ENCODE results near the gene ARHGAP6.

ARHGAP6 gene, protein sequence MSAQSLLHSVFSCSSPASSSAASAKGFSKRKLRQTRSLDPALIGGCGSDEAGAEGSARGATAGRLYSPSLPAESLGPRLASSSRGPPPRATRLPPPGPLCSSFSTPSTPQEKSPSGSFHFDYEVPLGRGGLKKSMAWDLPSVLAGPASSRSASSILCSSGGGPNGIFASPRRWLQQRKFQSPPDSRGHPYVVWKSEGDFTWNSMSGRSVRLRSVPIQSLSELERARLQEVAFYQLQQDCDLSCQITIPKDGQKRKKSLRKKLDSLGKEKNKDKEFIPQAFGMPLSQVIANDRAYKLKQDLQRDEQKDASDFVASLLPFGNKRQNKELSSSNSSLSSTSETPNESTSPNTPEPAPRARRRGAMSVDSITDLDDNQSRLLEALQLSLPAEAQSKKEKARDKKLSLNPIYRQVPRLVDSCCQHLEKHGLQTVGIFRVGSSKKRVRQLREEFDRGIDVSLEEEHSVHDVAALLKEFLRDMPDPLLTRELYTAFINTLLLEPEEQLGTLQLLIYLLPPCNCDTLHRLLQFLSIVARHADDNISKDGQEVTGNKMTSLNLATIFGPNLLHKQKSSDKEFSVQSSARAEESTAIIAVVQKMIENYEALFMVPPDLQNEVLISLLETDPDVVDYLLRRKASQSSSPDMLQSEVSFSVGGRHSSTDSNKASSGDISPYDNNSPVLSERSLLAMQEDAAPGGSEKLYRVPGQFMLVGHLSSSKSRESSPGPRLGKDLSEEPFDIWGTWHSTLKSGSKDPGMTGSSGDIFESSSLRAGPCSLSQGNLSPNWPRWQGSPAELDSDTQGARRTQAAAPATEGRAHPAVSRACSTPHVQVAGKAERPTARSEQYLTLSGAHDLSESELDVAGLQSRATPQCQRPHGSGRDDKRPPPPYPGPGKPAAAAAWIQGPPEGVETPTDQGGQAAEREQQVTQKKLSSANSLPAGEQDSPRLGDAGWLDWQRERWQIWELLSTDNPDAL (N-terminal part only)

DNA sequence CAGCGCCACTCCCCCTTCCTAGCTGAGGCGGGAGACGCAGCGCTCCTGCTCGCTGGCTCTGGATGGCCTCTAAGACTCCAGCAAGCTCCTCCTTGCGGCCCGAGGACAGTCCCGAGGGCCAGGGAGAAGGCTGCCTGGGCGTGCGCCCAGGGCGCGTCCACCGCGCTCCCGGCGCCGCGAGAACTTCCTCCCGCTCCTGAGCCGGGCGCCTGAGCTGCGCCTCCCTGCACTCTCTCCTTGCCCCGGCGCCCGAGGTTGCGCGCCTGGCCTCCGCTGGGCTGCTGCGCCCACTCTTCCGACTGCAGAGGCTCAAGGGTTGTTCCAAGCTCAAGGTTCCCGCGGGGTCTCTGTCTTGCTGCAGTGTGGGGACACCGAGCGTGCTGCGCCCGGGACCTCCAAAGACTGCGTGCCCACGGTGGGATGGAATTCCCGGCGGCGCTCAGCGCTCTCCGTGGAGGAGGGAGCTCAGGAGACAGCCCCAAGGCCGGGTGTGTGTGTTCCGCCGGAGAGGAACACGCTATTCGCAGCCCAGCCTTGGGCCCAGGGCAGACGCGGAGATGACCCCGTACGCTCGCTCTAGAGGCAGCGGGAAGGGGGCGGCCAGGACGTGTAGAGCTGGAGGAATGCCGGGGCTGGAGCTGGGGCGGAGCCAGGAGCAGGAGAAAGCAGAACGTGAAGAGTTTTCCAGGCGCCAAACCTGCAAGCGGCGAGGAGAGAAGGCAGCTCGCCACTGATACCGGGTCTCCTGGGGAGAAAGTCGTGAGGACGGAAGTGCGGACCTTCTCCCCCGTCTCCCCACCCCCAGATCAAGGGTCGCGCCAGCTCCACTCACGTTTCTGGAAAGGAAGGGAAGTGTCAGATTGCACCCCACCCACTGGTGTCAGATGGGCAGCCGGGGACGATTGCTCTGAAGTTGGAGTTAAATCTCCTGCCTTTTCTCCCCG lies at the start of gene ARHGAP6:
Gene ARHGAP6 (minus strand): TSS at position 753 of the 944 bp plus-strand sequence. CDS start 1,092 bp downstream, outside the sequence.
- no peak for DNase-seq (ENCODE audit: low spot score)

DNA sequence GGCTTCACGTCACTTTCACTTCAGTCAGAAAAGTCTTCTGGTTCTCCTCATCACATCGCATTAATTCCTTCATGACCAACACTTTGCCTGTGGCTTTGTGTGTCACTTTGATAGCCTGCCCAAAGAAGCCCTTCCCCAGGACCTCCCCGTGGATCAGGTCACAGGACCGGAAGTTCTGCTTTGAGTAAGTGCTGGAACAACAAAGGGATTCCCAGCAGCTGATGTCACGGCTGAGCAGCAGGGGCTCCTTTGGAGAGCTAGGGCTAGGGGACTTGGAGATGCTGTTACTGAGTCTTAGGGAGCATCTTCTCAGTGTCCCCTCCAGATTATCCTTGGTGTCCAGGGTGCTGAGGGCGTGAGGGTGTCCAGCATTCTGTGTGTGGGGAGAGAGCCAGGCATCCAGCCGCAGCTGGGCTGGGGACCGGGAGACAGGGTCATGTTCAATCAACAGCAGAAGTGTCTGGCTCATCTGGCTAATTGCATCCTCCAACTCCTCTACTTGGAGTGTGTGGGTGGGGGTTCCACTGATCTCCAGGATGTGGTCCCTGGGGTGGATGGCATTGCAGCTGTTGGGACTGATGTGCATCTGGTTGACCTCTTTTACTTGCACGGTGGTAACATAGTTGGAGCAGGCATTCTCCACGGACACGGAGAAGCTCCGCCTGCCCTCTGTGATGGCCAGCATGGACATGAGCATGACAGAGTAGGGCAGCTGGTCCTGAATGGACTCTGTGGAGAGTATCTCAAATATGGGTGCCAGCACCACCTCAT lies 39.2 kb upstream of the ARHGAP6 start:
- peak; percentile 14 for DNase-seq (ENCODE audit: low spot score)

DNA sequence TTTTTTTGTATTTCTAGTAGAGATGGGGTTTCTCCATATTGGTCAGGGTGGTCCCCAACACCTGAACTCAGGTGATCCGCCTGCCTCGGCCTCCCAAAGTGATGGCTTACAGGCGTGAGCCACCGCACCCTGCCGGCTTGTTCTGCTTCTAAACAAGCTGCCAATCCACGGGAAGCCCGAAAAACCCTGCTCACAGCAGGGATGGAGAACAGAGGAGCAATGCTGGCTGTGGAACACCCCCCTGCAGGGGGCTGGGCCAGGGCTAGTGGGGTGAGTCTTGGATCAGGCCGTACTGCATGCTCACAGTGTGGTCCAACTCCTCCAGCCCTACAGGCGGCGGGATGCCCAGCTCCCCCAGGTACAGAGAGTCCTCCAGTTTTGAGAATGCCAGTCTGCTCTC lies 38.1 kb upstream of the ARHGAP6 start:
- DNase-seq (ENCODE audit: low spot score) = no peak

DNA sequence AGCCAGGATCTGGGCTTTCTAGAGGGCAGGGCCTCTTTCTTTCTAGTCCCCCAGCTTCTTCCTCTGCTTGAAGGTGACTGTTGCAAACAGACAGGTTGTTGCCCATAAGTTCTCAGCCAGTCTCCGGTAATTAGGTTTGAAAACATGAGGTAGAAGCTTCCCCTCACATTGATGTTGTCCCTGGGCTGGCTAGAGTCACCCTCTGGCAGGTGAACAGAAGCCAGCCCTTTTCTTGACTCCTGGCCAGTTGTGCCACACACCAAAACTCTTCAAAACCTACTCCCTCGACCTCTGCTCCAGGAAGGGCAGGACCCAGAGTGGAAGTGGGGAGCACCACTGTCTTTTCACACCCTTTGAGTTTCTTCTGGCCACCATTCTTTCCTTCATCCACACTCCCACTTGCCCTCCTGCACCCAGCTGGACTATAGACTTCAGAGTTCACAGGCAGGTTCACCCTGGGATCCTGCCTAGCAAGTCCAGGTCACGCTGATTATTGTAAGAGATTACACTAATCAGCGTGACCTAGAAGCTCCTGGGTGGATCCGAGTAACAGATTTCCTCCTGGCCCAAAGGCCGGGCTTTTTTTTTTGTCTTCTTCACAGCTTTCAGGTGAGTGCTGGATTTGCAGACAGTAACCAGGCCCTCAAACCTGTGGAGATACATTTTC lies 37.4 kb upstream of the ARHGAP6 start:
- DNase-seq (ENCODE audit: low spot score) = no peak

DNA sequence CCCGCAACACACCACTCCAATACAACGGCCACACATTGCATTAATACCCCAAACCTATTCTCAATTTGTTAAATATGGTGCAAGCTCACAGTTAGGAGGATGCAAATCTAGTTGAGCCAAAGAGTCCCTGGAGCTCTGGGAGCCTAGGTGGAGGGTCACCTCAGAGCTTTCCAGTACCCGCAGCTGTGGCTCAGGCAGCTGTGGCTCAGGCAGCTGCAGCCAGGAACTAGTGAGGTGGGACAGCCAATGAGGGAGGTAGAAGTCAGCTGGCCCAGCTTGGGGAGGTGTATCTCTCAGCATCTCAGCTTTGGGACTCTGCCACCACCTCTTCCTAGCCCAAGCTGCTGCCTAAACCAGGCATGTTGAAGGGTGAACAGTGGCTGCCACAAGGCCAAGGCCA lies 36.7 kb upstream of the ARHGAP6 start:
- DNase-seq (ENCODE audit: low spot score) = no peak

DNA sequence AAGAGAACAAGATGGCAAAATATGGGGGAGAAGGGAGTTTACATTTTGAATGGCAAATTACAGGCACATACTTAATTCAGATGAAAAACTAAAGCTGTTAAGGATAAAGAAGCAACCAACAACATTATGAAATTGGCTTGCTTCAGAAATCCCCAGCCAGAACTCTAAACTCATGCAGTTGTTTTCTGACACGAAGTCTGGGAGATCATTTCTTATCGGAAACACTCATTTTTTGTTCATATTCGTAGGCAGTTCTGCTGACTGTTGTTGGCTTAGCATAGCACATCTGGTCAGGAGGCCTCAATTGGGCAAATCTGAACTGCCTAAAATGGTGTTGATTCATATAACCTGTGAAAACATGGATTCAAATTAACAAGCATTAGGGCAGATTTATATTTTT lies 33.0 kb upstream of the ARHGAP6 start:
- no peak for DNase-seq (ENCODE audit: low spot score)

DNA sequence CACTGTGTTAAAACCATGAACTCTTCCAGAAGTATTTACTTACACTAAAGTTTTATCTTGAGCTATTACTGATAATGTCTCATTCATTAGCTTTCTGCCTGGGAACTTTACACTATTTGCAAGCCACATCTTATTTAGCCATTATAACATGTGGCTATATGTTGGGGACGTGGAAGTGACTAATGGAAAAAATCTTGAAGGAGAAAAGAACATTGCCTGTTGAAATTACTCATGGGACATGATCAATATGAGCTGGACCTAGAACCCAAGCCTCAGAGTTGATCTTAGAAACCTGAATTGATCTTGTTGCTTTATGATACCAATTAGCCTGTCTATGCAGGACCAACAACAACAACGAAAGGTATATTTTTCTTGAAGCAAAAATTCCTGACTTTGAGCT lies 22.5 kb upstream of the ARHGAP6 start:
- DNase-seq (ENCODE audit: low spot score) = no peak

DNA sequence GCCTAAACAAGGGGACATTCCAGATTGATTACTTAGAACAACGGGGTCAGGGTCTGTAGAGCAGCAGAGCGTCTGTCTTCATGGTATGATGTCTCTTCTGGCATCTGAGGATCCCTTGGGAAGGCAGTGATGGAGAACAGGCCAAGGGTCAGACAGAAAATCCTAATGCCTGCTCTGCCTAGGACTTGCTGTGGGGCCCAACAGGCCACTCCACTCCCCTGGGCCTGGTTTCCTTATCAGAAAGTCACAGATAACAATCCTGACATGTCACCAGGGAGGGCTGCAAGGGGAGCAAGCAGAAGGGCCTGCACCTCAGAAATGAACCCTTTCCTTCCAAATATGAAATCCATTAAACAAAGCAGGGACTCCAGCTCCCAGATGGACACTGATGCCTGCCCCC lies 21.4 kb upstream of the ARHGAP6 start:
- no peak for DNase-seq (ENCODE audit: low spot score)

DNA sequence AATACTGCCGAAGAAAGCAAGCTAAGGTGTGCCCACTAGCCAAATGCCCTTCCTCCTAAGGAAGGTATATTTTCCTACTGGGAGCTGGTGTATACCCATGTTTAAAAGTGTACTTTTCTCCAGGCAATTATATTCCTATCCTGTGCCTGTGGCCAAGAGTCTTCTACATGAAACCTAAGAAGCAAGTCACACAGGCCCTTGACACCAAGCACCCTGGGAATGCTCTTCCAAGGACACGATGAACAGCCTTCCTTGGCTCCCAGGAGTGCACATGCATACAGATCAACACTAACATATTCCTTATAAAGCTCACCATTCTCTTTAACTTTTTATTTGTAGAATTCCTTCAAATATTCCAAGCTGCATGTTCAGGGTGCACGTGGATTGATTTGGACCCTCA lies 17.3 kb upstream of the ARHGAP6 start:
- no peak for DNase-seq (ENCODE audit: low spot score)

DNA sequence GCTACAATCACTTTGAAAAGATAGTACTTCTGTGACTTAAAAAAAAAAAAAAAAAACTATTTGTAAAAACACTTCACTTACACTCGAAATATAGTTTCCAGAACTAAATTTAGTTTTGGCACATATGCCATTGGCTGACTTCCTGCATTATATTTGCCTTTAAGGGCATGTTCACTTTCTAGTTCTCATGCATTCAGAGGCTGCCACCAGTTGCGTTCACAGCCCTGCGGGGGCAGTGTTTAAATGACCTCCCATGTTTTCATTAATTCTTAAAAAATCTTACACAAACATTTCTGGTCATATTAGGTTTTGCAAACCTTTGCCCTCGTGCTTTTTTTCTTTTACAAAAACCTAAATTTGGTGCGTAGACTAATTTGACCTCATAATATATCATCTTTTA lies 12.4 kb upstream of the ARHGAP6 start:
- no peak for DNase-seq (ENCODE audit: low spot score)

DNA sequence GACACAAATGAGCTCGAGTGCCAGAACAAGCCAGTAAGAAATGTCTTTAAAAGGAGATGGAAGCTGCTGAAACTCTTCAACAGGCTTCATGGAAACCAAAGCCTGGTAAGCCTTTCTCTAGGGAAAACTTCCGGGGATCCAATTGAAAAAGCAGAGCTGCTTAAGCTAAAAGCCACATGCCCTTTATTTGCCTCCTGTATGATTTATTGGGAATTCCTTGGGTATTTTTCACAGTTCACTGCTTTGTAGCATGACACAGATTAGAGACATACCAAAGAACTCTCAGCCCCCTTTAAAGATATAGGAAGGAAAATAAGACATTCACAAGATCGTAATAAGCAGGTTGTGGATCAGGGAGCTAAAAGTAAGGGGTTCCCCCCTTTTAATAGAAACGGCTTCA lies 6.5 kb upstream of the ARHGAP6 start:
- no peak for DNase-seq (ENCODE audit: low spot score)

DNA sequence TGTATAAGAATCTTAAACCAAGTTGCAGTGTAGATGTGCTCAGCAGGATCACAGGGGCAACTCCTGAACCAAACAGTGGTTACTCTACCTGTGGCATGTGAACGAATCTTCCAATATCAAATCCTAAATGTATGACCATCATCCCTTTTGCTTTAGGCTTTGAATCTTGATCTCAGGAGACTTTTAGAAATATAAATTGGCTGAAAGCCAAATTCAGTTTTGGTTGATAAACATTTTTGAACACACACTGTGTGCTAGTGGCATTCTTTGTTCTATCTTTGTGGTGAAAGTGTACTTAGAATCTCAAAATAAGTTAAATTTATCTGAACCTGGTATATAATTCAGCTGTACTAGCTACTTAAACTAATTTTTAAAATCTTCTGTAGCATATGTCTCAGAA lies 4.6 kb upstream of the ARHGAP6 start:
- DNase-seq (ENCODE audit: low spot score) = no peak

DNA sequence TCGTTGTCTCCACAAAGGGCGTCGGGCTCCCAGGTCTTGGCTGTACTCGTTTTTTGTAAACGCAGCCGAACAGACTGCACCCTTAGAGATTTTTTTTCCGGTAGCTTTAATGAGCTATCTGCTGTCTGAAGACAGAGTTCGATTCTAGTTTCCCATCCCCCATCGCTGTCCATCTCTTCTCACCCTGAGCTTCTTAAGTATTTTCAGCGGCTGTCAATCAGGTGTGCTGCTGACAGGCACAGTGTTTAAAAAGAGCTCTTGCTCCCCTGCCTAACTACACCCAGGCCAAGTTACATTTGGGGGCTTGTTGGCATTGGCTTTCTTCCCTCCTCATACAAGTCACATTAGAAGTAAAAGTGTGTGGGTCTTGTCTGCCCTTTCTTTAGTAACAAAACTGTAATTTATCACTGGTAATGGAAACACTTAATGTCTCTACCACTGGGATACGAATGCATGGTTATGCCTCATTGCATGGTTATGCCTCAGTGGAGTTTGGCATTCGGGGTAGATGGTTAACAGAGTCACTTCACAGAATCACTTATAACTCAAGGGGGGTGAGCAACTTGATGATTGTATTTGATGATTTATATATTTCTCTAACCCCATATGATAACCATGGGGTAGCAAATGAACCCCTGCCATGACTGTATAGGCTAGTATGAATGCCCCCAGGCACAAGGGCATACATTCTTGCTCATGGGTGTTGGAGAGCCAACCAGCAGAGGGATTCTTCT lies 1.4 kb upstream of the ARHGAP6 start:
- no peak for DNase-seq (ENCODE audit: low spot score)

DNA sequence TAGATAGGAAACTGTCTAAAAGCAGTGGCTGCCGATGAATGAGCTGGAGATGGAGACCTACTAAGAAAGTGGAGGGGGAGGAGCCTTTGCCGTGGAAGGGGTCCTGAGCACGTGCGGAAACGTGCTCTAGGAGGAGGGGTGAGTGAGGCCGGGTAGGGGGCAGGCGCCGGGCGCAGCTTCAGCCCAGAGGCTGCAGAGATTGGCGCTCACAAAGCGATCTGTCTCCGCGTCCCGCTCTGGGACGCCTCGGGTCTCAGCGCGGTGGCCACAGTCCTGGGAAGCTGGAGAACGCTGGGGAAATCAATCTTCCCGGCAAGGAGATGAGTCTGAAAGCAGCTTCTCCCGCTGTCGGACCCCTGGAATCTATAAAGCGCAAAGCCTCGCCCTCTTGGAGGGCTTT lies 444 bp upstream of the ARHGAP6 start:
- DNase-seq (ENCODE audit: low spot score) = no peak

DNA sequence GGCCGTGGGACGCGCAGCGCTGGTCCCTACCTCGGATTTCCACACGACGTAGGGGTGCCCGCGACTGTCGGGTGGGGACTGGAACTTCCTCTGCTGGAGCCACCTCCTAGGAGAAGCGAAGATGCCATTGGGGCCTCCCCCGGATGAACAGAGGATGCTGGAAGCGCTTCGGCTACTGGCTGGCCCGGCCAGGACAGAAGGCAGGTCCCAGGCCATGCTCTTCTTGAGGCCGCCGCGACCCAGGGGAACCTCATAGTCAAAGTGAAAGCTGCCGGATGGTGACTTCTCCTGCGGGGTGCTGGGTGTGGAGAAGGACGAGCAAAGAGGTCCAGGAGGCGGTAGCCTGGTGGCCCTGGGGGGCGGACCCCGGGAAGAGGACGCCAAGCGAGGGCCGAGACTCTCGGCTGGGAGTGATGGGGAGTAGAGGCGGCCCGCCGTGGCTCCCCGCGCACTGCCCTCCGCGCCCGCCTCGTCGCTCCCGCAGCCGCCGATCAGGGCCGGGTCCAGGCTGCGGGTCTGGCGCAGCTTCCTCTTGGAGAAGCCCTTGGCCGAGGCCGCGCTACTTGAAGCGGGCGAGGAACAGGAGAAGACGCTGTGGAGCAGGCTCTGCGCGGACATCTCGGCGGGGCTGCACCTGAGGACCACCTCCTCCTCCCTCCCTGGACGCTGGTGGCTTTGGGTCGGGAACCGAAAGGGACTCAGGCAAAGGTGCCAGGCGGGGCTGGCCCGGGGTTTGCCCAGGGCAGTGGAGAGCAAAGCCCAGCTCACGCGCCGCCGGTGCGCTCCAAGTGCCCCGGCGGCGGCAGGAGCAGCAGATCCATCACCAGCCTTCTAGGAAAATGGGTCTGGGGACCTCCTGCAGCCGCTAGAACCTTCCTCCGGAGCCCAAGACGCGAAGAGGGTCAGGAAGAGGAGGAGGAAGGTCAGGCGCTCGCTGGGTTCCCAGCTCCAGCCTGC lies 1.2 kb downstream of the ARHGAP6 start:
- DNase-seq (ENCODE audit: low spot score) = no peak

DNA sequence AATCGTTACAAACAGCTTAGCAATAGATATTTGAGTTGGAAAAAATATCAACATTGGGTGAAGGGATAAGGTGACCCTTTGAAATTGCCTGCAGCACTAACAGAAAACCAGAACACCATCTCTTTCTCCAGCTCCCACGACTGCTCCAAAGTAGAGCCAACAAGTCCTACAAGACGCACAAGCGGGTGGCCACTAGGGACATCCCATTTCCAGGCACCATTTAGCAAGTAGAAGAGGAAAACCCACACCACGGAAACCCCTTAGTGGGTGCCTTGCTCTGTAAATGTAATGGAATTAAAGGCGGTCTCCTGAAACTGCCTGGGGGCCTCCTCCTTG lies 1.9 kb downstream of the ARHGAP6 start:
- no peak for DNase-seq (ENCODE audit: low spot score)

DNA sequence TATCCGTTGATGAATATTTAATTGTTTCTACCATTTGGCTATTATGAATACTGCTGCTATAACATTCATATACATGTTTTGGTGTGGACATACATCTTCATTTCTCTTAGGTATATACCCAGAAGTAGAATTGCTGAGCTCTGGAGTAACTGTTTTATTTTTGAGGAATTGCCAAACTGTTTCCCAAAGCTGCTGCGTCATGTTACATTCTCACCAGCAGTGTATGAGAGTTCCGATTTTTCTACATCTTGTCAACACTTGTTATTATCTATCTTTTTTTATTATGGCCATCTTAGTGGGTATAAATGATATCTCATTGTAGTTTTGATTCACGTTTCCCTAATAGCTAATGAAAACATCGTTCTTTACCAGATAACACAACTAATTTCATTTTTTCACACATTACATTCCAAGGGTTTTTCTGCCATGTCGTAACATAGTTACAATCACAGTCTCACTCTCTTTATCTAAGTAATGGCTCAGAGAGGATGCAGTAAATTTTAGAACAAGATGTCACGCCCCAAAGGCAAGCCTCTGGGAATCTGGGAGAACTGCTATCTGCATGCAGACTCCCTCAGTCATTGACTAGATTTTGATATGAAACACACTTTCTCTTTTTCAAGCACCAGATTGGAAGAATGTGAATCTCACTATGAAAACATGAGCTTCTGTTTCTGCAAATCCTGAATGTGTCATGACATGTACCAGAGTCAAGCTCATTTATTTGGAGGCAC lies 10.3 kb downstream of the ARHGAP6 start:
- no peak for DNase-seq (ENCODE audit: low spot score)
